GM12878 (cell line): ENCODE data around the gene SPATA16. TPM values are rescaled to one million over a fixed set of nuclear protein-coding genes. Genes with fewer than 3 reads are reported as not detected.

Source experiments
- ATAC-seq: fragments of 200-7000 bp; cut with Tn5 transposase; 3 replicates; pipeline ENCODE4 v1.9.1; 2020; ENCODE audit warnings: mild to moderate bottlenecking, moderate library complexity
- BruUV-seq: library from RNA; stranded (reverse); fragments of 400-500 nt; replicated peaks from 2 replicates; lab custom pipeline; 2021; lab: Mats Ljungman, UMichigan
- CTCF ChIA-PET: fragments of 300-600 bp; sonication (Branson Sonifier 250); formaldehyde crosslinking; extraction: SDS; loops from one replicate; lab custom pipeline; 2021; ENCODE audit warnings: inconsistent platforms; lab: Yijun Ruan, JAX
- POLR2A ChIA-PET: fragments of 350-600 bp; formaldehyde crosslinking; extraction: SDS; loops from one replicate; lab custom pipeline; 2021; ENCODE audit warnings: inconsistent platforms; lab: Charles Lee
- RAD21 ChIA-PET: fragments of 300-600 bp; sonication (Branson Sonifier 250); formaldehyde crosslinking; loops from one replicate; lab custom pipeline; 2023; ENCODE audit warnings: antibody characterized with exemption; ENCODE audit not compliant: unreplicated experiment; lab: Charles Lee
- SMC1A ChIA-PET: fragments of 300-600 bp; sonication (Branson Sonifier 250); formaldehyde crosslinking; loops from one replicate; lab custom pipeline; 2023; ENCODE audit not compliant: unreplicated experiment, uncharacterized antibody; lab: Charles Lee
- DNase-seq: peaks from one replicate; pipeline ENCODE4 v3.0.0-alpha.2; 2011; ENCODE audit warnings: low read depth, low spot score
- FAIRE-seq: peaks from 3 replicates; lab custom pipeline; 2011; peaks lifted over from hg19 to GRCh38; lab: Jason Lieb, UNC
- H2AFZ ChIP-seq: 2 replicates; pipeline ENCODE4 v1.6.0; 2011; ENCODE audit warnings: low read depth, low read length, control low read depth; ENCODE audit not compliant: control insufficient read depth
- H3K27ac ChIP-seq: 2 replicates; pipeline ENCODE4 v1.5.1; 2011; ENCODE audit warnings: control low read depth; ENCODE audit not compliant: control insufficient read depth, insufficient read depth
- H3K27me3 ChIP-seq, 2 experiments: replicated peaks in 1 of 2; 2 replicates each; pipeline versions ENCODE4 v1.6.0 to v1.6.1; 2011; ENCODE audit warnings: low read length in 1 of 2; ENCODE audit not compliant: control insufficient read depth in 2 of 2, insufficient read depth in 2 of 2
- H3K36me3 ChIP-seq, 2 experiments: 2 replicates each; pipeline ENCODE4 v1.5.1; 2011; ENCODE audit warnings: low read length in 1 of 2; ENCODE audit not compliant: control insufficient read depth in 2 of 2, insufficient read depth in 2 of 2
- H3K4me1 ChIP-seq: 2 replicates; pipeline ENCODE4 v1.6.1; 2011; ENCODE audit warnings: mild to moderate bottlenecking, low read length, moderate library complexity, mixed read lengths; ENCODE audit not compliant: control insufficient read depth, insufficient read depth
- H3K4me2 ChIP-seq: 2 replicates; pipeline ENCODE4 v1.6.0; 2011; ENCODE audit warnings: control low read depth; ENCODE audit not compliant: control insufficient read depth, insufficient read depth
- H3K4me3 ChIP-seq: fragments of 200-600 bp; sonication (generic); 2 replicates; pipeline ENCODE4 v1.5.1; 2016
- H3K79me2 ChIP-seq: 2 replicates; pipeline ENCODE4 v1.6.0; 2011; ENCODE audit warnings: low read length; ENCODE audit not compliant: control insufficient read depth, insufficient read depth
- H3K9ac ChIP-seq: 2 replicates; pipeline ENCODE4 v1.8.0; 2011; ENCODE audit warnings: low read length, control low read depth, mixed read lengths; ENCODE audit not compliant: control insufficient read depth, insufficient read depth
- H3K9me3 ChIP-seq: replicated peaks from 3 replicates; pipeline ENCODE4 v1.5.1; 2011; ENCODE audit warnings: mild to moderate bottlenecking, low read length; ENCODE audit not compliant: control insufficient read depth, insufficient read depth
- H4K20me1 ChIP-seq: 2 replicates; pipeline ENCODE4 v1.6.0; 2011; ENCODE audit not compliant: control insufficient read depth, insufficient read depth
- ATF2 ChIP-seq: IDR thresholded peaks from 2 replicates; pipeline ENCODE4 v1.6.1; 2012; ENCODE audit warnings: low read length, inconsistent platforms
- ATF3 ChIP-seq: IDR thresholded peaks from 2 replicates; pipeline ENCODE4 v1.6.1; 2011; ENCODE audit warnings: low read depth, mild to moderate bottlenecking, low read length, moderate library complexity, borderline replicate concordance; ENCODE audit errors: extremely low read depth
- BACH1 ChIP-seq: fragments of 450-650 bp; IDR thresholded peaks from 2 replicates; pipeline ENCODE4 v1.6.1; 2017; ENCODE audit warnings: mild to moderate bottlenecking, borderline replicate concordance
- EGR1 ChIP-seq, 2 experiments: IDR thresholded peaks; 1 replicate in 1 of 2; 2 replicates in 1 of 2; pipeline ENCODE4 v1.6.1; 2011 to 2012; ENCODE audit warnings: low read depth in 2 of 2, low read length in 2 of 2, borderline replicate concordance in 1 of 2, mild to moderate bottlenecking in 1 of 2, moderate library complexity in 1 of 2
- FOXK2 ChIP-seq: fragments of 450-650 bp; IDR thresholded peaks from 2 replicates; pipeline ENCODE4 v1.6.1; 2017; ENCODE audit warnings: mild to moderate bottlenecking, moderate library complexity
- HDAC2 ChIP-seq: fragments of 200-600 bp; sonication (generic); IDR thresholded peaks from 2 replicates; pipeline ENCODE4 v1.6.1; 2017
- HSF1 ChIP-seq: fragments of 150-350 bp; IDR thresholded peaks from 2 replicates; pipeline ENCODE4 v1.6.1; 2014; ENCODE audit warnings: mild to moderate bottlenecking, low read depth, low read length
- MYC ChIP-seq: IDR thresholded peaks from 2 replicates; pipeline ENCODE4 v1.6.1; 2011; ENCODE audit warnings: mild to moderate bottlenecking, low read length, moderate library complexity, inconsistent platforms; ENCODE audit not compliant: insufficient read depth, insufficient replicate concordance, insufficient read length, severe bottlenecking
- RAD21 ChIP-seq: IDR thresholded peaks from 2 replicates; pipeline ENCODE4 v1.6.1; 2011; ENCODE audit warnings: mild to moderate bottlenecking, low read depth, low read length, moderate library complexity; ENCODE audit not compliant: insufficient read depth
- SREBF2 ChIP-seq: IDR thresholded peaks from 2 replicates; pipeline ENCODE4 v1.6.1; 2012; ENCODE audit warnings: mild to moderate bottlenecking, low read length
- SUPT20H ChIP-seq: IDR thresholded peaks from 2 replicates; pipeline ENCODE4 v1.6.1; 2011; ENCODE audit warnings: low read depth, mild to moderate bottlenecking, low read length, moderate library complexity, borderline replicate concordance; ENCODE audit not compliant: control insufficient read depth
- USF2 ChIP-seq: IDR thresholded peaks from 2 replicates; pipeline ENCODE4 v1.6.1; 2011; ENCODE audit warnings: low read depth, low read length, improper control_type of control experiment, borderline replicate concordance
- ZBED1 ChIP-seq: IDR thresholded peaks from 2 replicates; pipeline ENCODE4 v1.6.1; 2016; ENCODE audit warnings: borderline replicate concordance
- ZNF24 ChIP-seq: fragments of 450-650 bp; IDR thresholded peaks from 2 replicates; pipeline ENCODE4 v1.6.1; 2017; ENCODE audit warnings: antibody characterized with exemption, mild to moderate bottlenecking
- ZNF274 ChIP-seq: IDR thresholded peaks from one replicate; pipeline ENCODE4 v1.8.0; 2011; ENCODE audit not compliant: insufficient read length, insufficient read depth
- ZNF622 ChIP-seq: fragments of 450-650 bp; IDR thresholded peaks from 2 replicates; pipeline ENCODE4 v1.6.1; 2017; ENCODE audit warnings: mild to moderate bottlenecking, inconsistent platforms
- WGBS: methylation state at CpG from one replicate; pipeline ENCODE4 v1.1.6; 2016; ENCODE audit warnings: low lambda C conversion rate; ENCODE audit not compliant: insufficient replicate concordance, insufficient coverage; ENCODE audit errors: missing lambda C conversion rate; 5-methylcytosine and 5-hydroxymethylcytosine counted together
- in situ Hi-C: fragments of 300-500 bp; cut with MboI; formaldehyde crosslinking; loops from 9 replicates; pipeline ENCODE4 v1.14.3; 2018; ENCODE audit warnings: mixed read lengths
- intact Hi-C: fragments of 100-400 bp; cut with micrococcal nuclease; formaldehyde crosslinking; loops from one replicate; pipeline ENCODE4 v1.14.2; 2022; ENCODE audit not compliant: unreplicated experiment
- polyA plus RNA-seq, 11 experiments: library from polyadenylated mRNA; depleted of rRNA in 4 of 11; unstranded in 6 of 11; stranded (reverse) in 5 of 11; fragments of >200 nt; fragmentation: Nextera tagmentation in 4 of 11; fragmentation: Illumina TruSeq in 1 of 11; extraction: Ambion mirVana in 4 of 11; extraction: Trizol in 1 of 11; gene quantifications; 1 replicate in 1 of 11; 2 replicates in 10 of 11; pipeline versions ENCODE4 v1.2.1 to v1.2.3, GENCODE V29; 2011 to 2016; ENCODE audit warnings: inconsistent platforms in 2 of 11, missing spikeins in 2 of 11, low read depth in 1 of 11
- total RNA-seq, 4 experiments: library from RNA; depleted of rRNA in 3 of 4; stranded (reverse); fragments of >200 nt in 3 of 4; fragmentation: Illumina TruSeq in 1 of 4; extraction: Trizol in 1 of 4; gene quantifications; 2 replicates each; pipeline versions ENCODE4 v1.2.1 to v1.2.3, GENCODE V29; 2013 to 2021
- TF ChIP-seq, protein P1 (sequence below): fragments of 450-650 bp; IDR thresholded peaks from 2 replicates; pipeline ENCODE4 v1.6.1; 2018; ENCODE audit warnings: mild to moderate bottlenecking, low read depth, moderate library complexity; ENCODE audit not compliant: partially characterized antibody

Gene SPATA16
- total and polyA plus RNA-seq, 10 of the 15 experiments (the other 5 are each of a cell fraction or from before 2014, with no cell fraction given), result 0.04 TPM; not detected in 9

- ChIA-PET RAD21 (no interaction called here), SMC1A (no interaction called here), POLR2A (no interaction called here), CTCF (no interaction called here)
- Histone ChIP-seq H3K36me3 (no peaks in the 10 kb centered on the region), H4K20me1 (no peaks in the 10 kb centered on the region), H3K79me2 (no peaks in the 10 kb centered on the region), H3K27ac (no peak overlapping the region), H3K4me2 (no peak overlapping the region), H3K4me3 (no peak overlapping the region), H3K9me3 (no peaks in the 10 kb centered on the region), H3K27me3 (no peaks in the 10 kb centered on the region; a peak in 1 of 4 replicates), H3K4me1 (no peaks in the 10 kb centered on the region), H3K9ac (no peak overlapping the region), H2AFZ (no peak overlapping the region)
- in situ Hi-C loops (no loop called here), intact Hi-C loops (loop anchor here (10.0 kb wide), 1 partner anchor 210 kb away; no protein-coding TSS in a partner anchor)
- no peak for ATAC-seq
- no peak for FAIRE-seq
- TF ChIP-seq SREBF2 (no peak), FOXK2 (no peak), BACH1 (no peak), RAD21 (no peak), HDAC2 (no peak), ZNF24 (no peak), ZNF274 (no peak), MYC (no peak), HSF1 (no peak), ZNF622 (no peak), ATF2 (no peak), USF2 (no peak), ZBED1 (no peak), SUPT20H (no peak), EGR1 (IDR thresholded peaks at IDR 0.05; ENCODE audit: borderline replicate concordance in 1 of 2, low read depth in 2 of 2, low read length in 2 of 2) (no peak), ATF3 (no peak)
- TF ChIP-seq, protein P1, sequence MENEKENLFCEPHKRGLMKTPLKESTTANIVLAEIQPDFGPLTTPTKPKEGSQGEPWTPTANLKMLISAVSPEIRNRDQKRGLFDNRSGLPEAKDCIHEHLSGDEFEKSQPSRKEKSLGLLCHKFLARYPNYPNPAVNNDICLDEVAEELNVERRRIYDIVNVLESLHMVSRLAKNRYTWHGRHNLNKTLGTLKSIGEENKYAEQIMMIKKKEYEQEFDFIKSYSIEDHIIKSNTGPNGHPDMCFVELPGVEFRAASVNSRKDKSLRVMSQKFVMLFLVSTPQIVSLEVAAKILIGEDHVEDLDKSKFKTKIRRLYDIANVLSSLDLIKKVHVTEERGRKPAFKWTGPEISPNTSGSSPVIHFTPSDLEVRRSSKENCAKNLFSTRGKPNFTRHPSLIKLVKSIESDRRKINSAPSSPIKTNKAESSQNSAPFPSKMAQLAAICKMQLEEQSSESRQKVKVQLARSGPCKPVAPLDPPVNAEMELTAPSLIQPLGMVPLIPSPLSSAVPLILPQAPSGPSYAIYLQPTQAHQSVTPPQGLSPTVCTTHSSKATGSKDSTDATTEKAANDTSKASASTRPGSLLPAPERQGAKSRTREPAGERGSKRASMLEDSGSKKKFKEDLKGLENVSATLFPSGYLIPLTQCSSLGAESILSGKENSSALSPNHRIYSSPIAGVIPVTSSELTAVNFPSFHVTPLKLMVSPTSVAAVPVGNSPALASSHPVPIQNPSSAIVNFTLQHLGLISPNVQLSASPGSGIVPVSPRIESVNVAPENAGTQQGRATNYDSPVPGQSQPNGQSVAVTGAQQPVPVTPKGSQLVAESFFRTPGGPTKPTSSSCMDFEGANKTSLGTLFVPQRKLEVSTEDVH, result no peak
- no peak for DNase-seq
- whole genome bisulfite sequencing, result 41% methylated on average over 2 of the region's 2 CpGs
- BruUV-seq, result no TSS peak
Measured at GRCh38 chr3:173044998-173045397, 96.0 kb downstream of the SPATA16 start.
